GM20431 (cell line): ENCODE results near the gene MEFV.
"Not testable (repeated sequence)": the region's sequence is repeated elsewhere in the genome, so short reads cannot be mapped to it uniquely, and the experiment has no call there.

Experiments
- in situ Hi-C: fragments of 300-500 bp; cut with MseI, MboI; formaldehyde crosslinking; loops from one replicate; pipeline ENCODE4 v1.15.0; 2020; ENCODE audit warnings: low sequenced_read_pairs; ENCODE audit not compliant: unreplicated experiment

Gene MEFV

GRCh38 chr16:3234543-3234856 is 21.9 kb downstream of the MEFV start:
- in situ Hi-C loops, result no loop called here

GRCh38 chr16:3223913-3224515 is 32.4 kb downstream of the MEFV start:
- in situ Hi-C loops, result no loop called here

- in situ Hi-C loops, result no loop called here
Measured at GRCh38 chr16:3220839-3221238, 35.6 kb downstream of the MEFV start.

GRCh38 chr16:3216263-3216640 is 40.2 kb downstream of the MEFV start:
- in situ Hi-C loops, result no loop called here

- in situ Hi-C loops, result no loop called here
Measured at GRCh38 chr16:3215601-3216262, 40.7 kb downstream of the MEFV start.

GRCh38 chr16:3214904-3215600 is 41.4 kb downstream of the MEFV start:
- in situ Hi-C loops, result no loop called here

- in situ Hi-C loops, result no loop called here
Measured at GRCh38 chr16:3212567-3212966, 43.9 kb downstream of the MEFV start.

- in situ Hi-C loops, result no loop called here
Measured at GRCh38 chr16:3212006-3212405, 44.4 kb downstream of the MEFV start.

- in situ Hi-C loops, result no loop called here
Measured at GRCh38 chr16:3207086-3207953, 49.1 kb downstream of the MEFV start.

- in situ Hi-C loops, result not testable (repeated sequence)
Measured at GRCh38 chr16:3205939-3206338, 50.5 kb downstream of the MEFV start.

GRCh38 chr16:3202903-3203539 is 53.4 kb downstream of the MEFV start:
- in situ Hi-C loops, result no loop called here

GRCh38 chr16:3198334-3199072 is 57.9 kb downstream of the MEFV start:
- in situ Hi-C loops, result no loop called here

- in situ Hi-C loops, result not testable (repeated sequence)
Measured at GRCh38 chr16:3197694-3198333, 58.6 kb downstream of the MEFV start.

- in situ Hi-C loops, result no loop called here
Measured at GRCh38 chr16:3195975-3196374, 60.5 kb downstream of the MEFV start.

- in situ Hi-C loops, result no loop called here
Measured at GRCh38 chr16:3194792-3195191, 61.6 kb downstream of the MEFV start.

- in situ Hi-C loops, result no loop called here
Measured at GRCh38 chr16:3193221-3194212, 62.9 kb downstream of the MEFV start.

GRCh38 chr16:3192476-3193019 is 63.9 kb downstream of the MEFV start:
- in situ Hi-C loops, result no loop called here
